NOMO-1 treated with DMSO at 0.1 percent for 48 hours (cell line): ENCODE data around the gene PCDHGC4.

ENCODE experiments used
- DNase-seq: peaks from one replicate; lab custom pipeline; 2025; ENCODE audit not compliant: unreplicated experiment; lab: John Stamatoyannopoulos, UW

The PCDHGC4 gene

DNA sequence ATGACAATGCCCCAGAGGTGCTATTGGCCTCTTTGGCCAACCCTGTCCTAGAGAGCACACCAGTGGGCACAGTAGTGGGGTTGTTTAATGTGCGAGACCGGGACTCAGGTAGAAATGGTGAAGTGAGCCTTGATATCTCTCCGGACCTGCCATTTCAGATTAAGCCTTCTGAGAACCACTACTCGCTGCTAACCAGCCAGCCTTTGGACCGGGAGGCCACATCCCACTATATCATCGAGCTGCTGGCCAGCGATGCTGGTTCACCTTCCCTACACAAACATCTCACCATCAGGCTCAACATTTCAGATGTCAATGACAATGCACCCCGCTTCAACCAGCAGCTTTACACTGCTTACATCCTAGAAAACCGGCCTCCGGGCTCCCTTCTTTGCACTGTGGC, 5.4 kb downstream of the PCDHGC4 start:
- DNase-seq, result no peak

DNA sequence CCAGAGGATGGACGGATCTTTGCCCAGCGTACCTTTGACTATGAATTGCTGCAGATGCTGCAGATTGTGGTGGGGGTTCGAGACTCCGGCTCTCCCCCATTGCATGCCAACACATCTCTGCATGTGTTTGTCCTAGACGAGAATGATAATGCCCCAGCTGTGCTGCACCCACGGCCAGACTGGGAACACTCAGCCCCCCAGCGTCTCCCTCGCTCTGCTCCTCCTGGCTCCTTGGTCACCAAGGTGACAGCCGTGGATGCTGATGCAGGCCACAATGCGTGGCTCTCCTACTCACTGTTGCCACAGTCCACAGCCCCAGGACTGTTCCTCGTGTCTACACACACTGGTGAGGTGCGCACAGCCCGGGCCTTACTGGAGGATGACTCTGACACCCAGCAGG, 5.9 kb downstream of the PCDHGC4 start:
- DNase-seq, result no peak

DNA sequence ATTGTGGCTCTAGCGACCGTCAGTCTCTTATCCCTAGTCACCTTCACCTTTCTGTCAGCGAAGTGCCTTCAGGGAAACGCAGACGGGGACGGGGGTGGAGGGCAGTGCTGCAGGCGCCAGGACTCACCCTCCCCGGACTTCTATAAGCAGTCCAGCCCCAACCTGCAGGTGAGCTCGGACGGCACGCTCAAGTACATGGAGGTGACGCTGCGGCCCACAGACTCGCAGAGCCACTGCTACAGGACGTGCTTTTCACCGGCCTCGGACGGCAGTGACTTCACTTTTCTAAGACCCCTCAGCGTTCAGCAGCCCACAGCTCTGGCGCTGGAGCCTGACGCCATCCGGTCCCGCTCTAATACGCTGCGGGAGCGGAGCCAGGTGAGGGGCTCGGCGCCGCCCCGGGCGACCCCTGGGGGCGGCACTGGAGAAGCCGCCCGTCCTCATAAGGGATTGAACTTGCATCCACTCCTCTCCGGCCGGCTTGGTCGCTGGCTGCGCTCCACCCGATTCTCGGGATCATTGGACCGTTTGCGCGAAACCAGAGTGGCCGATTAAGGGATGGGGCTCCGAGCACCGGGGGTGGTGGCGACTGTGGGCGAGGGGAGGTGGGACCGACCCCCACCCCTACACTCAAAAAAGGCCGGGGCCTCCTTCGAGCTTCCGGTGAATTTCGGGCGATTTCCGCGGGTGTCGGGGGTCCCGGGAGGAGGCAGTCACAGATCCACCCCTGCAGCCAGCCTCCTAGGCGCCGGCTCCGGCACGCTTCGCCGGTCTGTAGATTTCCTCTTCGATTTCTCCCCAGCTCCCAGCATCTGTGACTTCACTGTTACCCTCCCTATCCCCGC, 6.7 kb downstream of the PCDHGC4 start:
- DNase-seq, result no peak

DNA sequence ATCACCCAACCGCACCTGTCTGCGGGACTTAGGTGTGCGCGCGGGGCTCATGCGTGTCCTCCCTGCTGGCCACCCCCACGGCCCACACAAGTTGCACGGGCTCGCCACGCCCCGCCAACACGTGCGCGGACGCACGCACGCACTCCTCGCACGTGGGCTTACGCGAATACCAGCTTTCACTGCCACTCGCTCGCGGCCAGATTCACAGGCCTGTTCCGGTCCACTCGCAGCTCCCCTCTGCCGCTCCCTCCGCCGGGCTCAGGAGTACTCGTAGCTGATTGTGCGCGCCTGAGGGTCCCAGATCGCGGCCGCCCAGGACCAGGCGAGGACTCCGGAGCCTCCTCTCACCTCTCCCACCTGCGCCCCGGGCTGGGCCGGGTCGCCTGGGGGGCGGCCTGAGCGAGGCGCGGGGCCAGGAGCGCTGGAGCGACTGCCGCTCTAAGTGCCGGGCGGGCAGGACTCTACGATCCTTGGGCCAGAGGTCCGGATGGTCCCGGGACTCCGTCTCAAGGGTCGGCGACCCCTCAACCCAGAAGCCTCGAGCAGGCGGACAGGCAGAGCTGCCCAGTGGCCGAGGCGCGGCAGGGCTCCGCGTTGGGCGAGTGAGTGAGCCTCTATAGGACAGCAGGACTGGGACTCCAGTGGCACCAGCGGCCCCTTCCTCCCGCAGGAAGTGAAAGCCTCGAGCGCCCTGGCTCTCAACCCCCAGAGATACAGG, 7.5 kb downstream of the PCDHGC4 start:
- peak; percentile 17 for DNase-seq

DNA sequence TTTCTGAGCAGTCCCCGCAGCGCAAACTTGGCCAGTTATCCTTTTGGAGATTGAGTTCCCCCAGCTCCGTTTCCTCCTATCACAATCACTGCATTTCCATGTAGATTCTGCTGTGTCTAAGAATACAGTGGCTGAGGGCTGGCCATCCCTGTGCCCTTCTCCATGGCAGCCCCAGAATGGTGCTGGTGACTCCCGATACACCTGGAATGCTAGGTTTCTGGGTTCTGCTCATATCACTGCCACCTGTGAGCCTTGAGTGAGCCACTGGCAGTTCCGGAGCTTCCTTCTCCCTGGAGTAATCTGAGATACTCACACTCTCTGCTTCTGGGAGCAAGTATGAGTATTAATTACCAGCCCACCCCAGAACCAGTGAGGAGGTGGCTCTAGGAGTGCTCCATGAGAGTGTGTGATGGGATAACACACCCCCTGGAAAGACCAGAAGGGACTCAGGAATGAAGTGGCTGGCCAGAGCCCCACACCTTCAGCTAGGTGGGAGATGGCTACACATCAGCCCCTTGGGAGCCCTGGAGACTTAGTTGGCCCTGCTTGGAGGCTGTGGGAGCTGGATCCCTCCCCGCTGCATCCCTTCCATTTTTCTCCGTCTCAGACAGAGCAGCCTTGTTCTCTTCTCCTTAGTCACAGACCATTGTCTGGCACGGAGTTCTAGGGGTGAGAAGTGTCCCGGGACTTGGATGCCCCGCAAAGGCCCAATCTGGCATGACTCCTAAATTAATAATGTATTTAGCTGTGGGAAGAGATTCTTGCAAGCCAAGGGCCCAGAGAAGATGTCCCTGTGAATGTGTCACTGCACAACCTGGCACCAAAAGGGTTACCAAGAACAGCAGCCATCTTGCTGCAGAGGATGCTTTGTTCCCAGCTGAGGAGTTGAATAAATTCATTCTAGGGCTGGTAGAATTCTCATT, 8.9 kb downstream of the PCDHGC4 start:
- DNase-seq, result no peak

DNA sequence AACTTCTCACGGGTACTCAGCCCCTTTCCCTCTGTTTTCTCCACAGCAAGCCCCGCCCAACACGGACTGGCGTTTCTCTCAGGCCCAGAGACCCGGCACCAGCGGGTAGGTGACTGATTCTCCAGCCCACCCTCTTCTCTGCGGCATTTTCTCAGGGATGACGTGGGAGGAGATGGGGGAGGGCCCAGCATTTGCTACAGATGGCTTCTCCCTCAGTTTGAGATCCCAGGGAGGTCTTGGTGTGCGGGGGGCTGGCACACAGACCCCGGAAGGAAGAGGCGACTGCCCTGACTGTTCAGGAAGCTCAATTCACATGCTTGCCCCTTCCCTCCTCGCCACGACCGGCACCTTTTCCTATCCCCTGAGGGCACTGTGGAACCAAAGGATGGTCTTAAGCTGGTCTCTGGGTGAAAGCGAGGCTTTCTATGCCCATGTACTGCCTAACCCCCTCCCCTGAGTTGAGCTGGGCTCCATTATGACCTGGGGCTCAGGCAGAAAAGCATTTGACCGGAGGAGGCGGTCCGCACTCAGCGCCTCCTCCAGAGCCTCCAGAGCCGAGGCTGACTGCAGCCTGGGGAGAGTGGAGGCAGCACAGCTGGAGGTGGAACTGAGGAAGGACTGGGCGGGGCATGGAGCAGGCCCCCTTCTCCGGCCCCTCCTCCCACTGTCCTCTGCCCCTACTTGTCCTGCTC, 10.1 kb downstream of the PCDHGC4 start:
- DNase-seq, result no peak

DNA sequence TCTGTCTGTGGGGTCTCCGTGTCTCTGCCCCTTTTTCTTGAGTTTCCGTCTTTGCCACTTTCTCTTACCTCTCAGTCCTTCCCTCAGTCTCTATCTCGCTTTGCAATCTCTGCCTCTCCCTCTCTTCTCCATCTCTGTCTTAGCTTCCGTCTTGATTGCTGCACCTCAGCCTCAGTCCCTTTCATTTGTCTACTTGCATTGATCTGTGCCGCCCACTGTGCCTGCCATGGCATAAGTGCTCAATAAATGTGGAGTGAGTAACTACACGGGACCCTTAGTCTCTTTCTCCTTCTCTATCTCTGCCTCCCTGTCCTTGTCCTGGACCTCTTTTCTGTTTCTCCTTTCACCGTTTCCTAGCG, 10.6 kb downstream of the PCDHGC4 start:
- DNase-seq, result no peak

DNA sequence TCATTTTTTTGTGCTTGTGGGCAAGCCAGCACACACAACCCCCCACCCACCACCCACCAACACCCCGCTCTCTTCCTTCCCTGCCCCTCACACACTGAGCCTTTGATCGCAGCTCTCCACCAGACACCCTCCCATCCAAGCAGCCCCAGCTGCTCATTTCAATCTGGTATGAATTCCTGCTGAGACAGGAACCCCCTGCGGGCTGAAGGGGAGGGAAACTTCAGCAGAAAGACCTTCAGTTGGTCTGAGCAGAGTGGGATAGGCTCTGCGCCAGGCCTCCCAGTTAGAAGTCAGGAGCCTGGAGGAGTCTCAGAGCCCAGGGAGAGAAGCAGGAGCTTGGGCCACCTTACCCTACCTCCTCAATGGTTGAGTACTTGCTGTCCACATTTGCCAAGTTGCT, 11.2 kb downstream of the PCDHGC4 start:
- no peak for DNase-seq

DNA sequence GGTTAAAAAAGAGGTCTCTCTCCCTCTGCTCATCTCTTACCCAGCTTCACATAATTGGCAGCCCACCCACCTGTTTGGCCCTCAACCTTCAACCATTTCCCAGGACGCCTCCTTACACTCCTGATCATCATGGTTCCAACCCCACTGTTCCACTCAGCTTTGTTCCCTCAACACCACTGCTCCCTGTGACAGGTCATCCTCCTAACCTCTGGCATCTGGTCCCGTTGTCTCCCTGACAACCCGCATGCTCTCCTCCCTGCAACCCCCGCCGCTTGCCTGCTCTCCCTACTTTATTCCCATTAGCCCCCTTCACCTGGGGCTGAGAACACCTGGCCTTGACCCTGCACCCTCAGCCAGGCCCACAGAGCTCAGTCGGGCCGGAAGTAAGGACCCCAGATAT, 16.9 kb downstream of the PCDHGC4 start:
- no peak for DNase-seq

DNA sequence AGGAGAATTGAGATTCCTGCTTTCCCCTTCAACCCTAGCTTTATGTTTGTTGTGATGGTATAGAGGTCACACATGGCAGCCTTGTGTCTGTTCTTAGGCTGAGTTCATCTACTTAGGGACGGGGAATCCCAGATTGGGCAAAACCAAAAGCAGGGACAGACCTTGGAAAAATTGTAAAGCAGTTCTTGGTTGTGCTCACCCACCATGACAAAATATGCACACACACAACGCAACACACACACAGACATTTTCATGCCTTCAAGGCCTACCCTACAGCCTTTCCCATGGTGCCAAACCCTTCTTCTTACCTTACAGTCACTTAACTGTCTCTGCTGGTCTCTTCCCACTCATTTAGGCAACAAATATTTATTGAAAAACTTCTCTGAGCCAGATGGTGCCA, 18.9 kb downstream of the PCDHGC4 start:
- DNase-seq, result no peak

DNA sequence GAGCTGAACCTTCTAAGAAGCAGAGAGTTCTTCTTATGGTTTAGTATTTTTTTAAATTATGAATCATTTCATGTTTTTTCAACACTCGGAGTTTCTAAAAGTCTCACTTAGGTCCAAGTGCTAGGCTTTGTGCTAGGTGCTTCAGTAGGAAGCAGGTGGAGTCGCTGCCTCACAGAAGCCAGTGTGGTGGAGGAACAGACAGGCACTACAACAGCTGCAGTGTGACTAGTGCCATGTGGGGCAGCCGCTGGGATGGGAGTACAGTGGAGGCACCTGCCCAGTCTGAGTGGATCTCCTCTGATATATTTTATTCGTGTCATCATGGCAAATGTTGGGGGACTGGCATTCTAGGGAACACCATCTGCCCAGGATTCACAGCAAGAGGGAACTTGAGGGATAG, 19.4 kb downstream of the PCDHGC4 start:
- no peak for DNase-seq

DNA sequence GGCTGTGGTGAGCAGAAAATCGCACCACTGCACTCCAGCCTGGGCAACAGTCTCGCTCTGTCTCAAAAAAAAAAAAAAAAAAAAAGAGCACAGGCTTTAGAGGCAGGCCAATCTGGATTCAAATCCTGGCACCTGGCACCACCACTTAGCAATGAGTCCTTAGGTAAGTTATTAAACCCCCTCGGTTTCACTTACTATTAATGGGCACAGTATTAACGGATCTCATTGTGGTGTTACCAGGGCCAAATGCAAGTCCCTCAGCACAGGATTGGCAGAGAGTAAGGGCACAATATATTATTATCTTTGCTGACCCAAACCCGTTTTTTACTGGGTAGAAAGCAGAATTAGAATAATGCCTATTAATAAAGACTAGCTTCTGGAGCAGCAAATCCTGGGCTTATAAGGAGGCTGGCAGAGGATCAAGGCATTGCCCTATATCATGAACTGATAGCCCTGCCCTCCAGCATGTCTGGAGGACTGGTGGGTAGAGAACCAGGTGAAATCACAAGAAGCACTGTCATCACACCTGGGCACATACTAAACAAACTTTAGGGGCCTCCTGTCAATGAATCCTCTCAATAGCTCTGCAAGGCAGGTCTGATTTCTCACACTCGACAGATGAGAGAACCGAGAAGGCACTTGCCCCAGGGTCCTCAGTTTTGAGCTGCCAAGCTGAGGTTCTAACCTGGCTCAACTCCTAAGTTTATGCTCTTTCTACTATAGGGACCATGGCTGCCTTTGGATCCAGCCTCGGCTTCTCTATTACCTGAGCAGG, 21.7 kb downstream of the PCDHGC4 start:
- DNase-seq, result no peak

DNA sequence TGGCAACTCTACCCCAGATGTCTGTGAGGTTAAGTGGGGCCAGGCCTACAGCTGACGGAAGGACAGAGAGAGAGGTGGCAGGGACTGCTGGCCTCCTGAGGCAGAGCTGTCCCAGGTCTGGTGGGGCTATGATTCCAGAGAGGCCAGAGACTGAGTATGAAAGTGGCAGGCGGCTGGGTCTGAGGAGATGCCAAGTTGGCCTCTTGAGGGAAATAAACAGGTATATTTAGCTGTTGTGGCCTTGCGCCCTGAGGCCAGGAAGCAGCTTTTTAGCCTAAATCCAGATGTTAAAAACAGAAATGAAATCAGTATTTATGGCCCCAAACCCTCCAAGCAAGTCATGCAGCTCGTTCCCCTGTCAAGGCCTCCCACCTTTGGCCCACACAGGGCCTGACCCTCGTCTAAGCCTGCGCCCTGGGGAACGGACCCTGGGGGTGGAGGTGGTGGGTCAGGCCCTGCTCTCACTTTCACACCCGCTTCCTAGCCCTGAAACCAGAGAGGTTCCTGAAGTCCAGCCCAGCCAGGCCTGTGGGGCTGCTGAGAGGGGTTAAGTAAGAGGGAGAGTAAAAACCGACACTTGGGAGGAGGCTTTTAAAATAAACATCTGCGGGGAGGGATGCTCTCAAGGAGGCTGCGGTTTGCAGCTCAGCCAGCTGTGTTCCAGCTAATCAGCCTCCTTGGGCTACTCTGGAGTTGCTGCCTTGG, 22.7 kb downstream of the PCDHGC4 start:
- DNase-seq, result peak; percentile 11

DNA sequence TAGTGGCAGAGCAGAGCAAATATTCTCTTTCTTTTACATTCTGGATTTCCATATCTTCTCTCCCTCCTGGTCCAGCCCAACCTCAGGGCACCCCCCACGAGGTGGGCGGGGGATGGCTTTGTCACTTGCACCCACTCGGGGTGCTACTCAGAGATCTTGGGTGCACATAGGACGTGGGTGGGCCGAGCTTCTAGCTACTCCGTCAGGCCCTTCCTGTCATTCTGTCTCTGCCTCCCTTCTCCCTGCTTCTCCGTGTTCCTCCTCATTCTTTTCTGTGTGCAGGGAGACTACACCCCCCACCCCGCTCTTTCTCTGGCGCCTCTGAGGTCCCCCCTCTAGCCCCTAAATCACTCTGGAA, 23.6 kb downstream of the PCDHGC4 start:
- no peak for DNase-seq

DNA sequence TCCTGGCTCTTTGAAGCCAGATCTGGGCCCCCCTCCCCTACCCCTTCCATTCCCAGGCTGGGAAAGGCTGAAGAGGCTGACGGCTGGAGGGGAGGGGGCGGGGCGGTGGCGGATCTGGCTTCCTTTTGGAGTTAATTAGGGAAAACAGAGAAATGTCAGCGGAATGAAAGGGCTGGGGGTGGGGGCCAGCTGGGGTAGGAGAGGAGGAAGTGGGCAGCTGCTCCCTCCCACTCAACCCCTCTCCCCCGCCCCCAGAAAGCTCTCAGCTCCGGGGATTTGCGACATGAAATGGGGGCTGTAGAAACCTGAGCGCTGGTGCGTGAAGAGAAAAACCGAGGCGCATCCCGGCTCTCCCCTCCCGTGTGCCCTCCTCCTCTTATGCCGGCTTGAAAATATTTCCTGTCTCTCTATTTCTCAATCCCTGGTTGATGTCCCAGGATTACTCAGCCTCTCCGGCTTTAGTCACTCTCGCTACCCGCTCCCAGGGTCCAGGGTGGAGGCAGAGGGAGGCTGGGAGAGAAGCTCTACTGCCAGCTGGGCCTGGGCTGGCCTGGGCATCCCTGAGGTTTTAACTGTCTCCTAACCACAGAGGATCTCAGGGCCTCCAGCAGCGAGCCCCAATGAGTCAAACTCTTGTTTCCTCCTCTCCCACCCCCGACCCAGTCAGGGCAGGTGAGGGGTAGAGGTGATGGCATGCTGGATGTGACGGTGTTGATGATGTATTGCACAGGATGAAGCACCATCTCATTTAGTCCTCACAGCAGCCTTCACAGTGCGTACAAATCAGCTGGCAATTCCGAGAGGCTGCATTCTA, 24.2 kb downstream of the PCDHGC4 start:
- no peak for DNase-seq

DNA sequence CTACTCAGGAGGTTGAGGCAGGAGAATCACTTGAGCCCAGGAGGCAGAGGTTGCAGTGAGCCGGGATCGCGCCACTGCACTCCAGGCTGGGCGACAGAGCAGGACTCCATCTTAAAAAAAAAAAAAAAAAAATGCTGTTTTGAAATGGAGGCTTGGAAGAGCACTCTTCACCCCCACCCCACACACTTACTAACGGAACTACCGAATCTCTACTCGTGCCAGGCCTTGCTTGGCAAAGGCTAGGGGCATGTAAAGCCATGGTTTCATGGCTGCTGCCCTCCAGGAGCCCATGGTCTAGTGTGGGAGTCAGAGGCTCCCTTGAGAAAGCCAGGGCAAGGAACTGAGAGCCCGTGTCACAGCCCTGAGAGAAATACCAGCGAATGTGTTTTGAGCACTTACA, 25.3 kb downstream of the PCDHGC4 start:
- no peak for DNase-seq

DNA sequence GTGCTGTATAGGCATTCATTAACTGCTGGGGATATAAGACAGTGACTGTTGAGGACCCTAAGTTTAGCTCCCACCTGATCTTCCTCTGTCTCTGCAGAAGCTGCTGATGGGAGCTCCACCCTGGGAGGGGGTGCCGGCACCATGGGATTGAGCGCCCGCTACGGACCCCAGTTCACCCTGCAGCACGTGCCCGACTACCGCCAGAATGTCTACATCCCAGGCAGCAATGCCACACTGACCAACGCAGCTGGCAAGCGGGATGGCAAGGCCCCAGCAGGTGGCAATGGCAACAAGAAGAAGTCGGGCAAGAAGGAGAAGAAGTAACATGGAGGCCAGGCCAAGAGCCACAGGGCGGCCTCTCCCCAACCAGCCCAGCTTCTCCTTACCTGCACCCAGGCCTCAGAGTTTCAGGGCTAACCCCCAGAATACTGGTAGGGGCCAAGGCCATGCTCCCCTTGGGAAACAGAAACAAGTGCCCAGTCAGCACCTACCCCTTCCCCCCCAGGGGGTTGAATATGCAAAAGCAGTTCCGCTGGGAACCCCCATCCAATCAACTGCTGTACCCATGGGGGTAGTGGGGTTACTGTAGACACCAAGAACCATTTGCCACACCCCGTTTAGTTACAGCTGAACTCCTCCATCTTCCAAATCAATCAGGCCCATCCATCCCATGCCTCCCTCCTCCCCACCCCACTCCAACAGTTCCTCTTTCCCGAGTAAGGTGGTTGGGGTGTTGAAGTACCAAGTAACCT, 26.2 kb downstream of the PCDHGC4 start:
- no peak for DNase-seq

DNA sequence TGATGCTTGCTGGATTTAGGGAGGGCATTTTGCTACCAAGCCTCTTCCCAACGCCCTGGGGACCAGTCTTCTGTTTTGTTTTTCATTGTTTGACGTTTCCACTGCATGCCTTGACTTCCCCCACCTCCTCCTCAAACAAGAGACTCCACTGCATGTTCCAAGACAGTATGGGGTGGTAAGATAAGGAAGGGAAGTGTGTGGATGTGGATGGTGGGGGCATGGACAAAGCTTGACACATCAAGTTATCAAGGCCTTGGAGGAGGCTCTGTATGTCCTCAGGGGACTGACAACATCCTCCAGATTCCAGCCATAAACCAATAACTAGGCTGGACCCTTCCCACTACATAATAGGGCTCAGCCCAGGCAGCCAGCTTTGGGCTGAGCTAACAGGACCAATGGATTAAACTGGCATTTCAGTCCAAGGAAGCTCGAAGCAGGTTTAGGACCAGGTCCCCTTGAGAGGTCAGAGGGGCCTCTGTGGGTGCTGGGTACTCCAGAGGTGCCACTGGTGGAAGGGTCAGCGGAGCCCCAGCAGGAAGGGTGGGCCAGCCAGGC, 27.0 kb downstream of the PCDHGC4 start:
- DNase-seq, result no peak
